Neural cell (in vitro differentiated cells): ENCODE results near the gene NPFF. TPM values are rescaled to one million over a fixed set of nuclear protein-coding genes. Genes with fewer than 3 reads are reported as not detected.

ENCODE experiments used
- H2AFZ ChIP-seq: fragments of 200-600, 300-800 bp; sonication (generic), shearing (Covaris generic); 2 replicates; pipeline ENCODE4 v1.6.0; 2014; ENCODE audit warnings: low read depth, mild to moderate bottlenecking, antibody characterized with exemption, low read length, moderate library complexity
- H3F3A ChIP-seq: fragments of 200-600 bp; shearing (Covaris generic); 2 replicates; pipeline ENCODE4 v1.6.1; 2016; ENCODE audit warnings: mild to moderate bottlenecking, moderate library complexity, mixed read lengths, antibody characterized with exemption, low read length; ENCODE audit not compliant: insufficient read depth, poor library complexity, severe bottlenecking
- H3K27ac ChIP-seq: fragments of 200-600, 300-800 bp; sonication (generic), shearing (Covaris generic); 2 replicates; pipeline ENCODE4 v1.5.1; 2014; ENCODE audit warnings: mild to moderate bottlenecking, low read length, moderate library complexity
- H3K27me3 ChIP-seq: fragments of 300-800, 200-600 bp; sonication (generic), shearing (Covaris generic); 2 replicates; pipeline ENCODE4 v1.6.0; 2014; ENCODE audit warnings: mild to moderate bottlenecking, low read depth, low read length, moderate library complexity; ENCODE audit not compliant: insufficient read depth
- H3K36me3 ChIP-seq: fragments of 300-800, 200-600 bp; sonication (generic), shearing (Covaris generic); 2 replicates; pipeline ENCODE4 v1.5.1; 2014; ENCODE audit warnings: mild to moderate bottlenecking, antibody characterized with exemption, low read length, moderate library complexity; ENCODE audit not compliant: insufficient read depth
- H3K4me2 ChIP-seq: fragments of 300-800, 200-600 bp; sonication (generic), shearing (Covaris generic); 2 replicates; pipeline ENCODE4 v1.6.0; 2014; ENCODE audit warnings: mild to moderate bottlenecking, low read length
- H3K4me3 ChIP-seq: fragments of 300-800, 200-600 bp; sonication (generic), shearing (Covaris generic); 2 replicates; pipeline ENCODE4 v1.5.1; 2014; ENCODE audit warnings: mild to moderate bottlenecking, low read length, moderate library complexity
- H3K79me2 ChIP-seq: fragments of 200-600 bp; shearing (Covaris generic); replicated peaks from 2 replicates; pipeline ENCODE4 v1.6.0; 2014; ENCODE audit warnings: mild to moderate bottlenecking, low read length, moderate library complexity; ENCODE audit not compliant: insufficient read depth
- H3K9ac ChIP-seq: fragments of 300-800, 200-600 bp; sonication (generic), shearing (Covaris generic); 2 replicates; pipeline ENCODE4 v1.6.1; 2016; ENCODE audit warnings: mild to moderate bottlenecking, low read length, mixed read lengths
- H3K9me2 ChIP-seq: fragments of 200-600 bp; shearing (Covaris generic); 2 replicates; pipeline ENCODE4 v1.6.1; 2016; ENCODE audit warnings: mild to moderate bottlenecking, low read length, mixed read lengths; ENCODE audit not compliant: insufficient read depth
- H3K9me3 ChIP-seq: fragments of 200-600, 300-800 bp; sonication (generic), shearing (Covaris generic); 2 replicates; pipeline ENCODE4 v1.6.1; 2016; ENCODE audit warnings: mild to moderate bottlenecking, mixed run types, low read length, moderate library complexity, mixed read lengths
- H4K20me1 ChIP-seq: fragments of 200-600 bp; shearing (Covaris generic); 2 replicates; pipeline ENCODE4 v1.6.1; 2016; ENCODE audit warnings: mild to moderate bottlenecking, mixed run types; ENCODE audit not compliant: insufficient read depth
- CTCF ChIP-seq: fragments of 450-650 bp; IDR thresholded peaks from 2 replicates; pipeline ENCODE4 v1.5.1; 2014; ENCODE audit warnings: antibody characterized with exemption, mild to moderate bottlenecking, moderate library complexity; ENCODE audit not compliant: poor library complexity, severe bottlenecking
- EP300 ChIP-seq: fragments of 450-650 bp; conservative IDR thresholded peaks from 2 replicates; pipeline ENCODE4 v1.6.1; 2014; ENCODE audit warnings: antibody characterized with exemption, mild to moderate bottlenecking, moderate library complexity; ENCODE audit not compliant: poor library complexity, severe bottlenecking
- EZH2 ChIP-seq: fragments of 200-600, 300-800 bp; shearing (Covaris generic), sonication (generic); IDR thresholded peaks from 2 replicates; pipeline ENCODE4 v1.6.1; 2014; ENCODE audit warnings: antibody characterized with exemption, low read length, borderline replicate concordance, mild to moderate bottlenecking; ENCODE audit not compliant: insufficient read depth, poor library complexity, severe bottlenecking
- MXI1 ChIP-seq: fragments of 450-650 bp; conservative IDR thresholded peaks from 2 replicates; pipeline ENCODE4 v1.6.1; 2014; ENCODE audit warnings: antibody characterized with exemption, mild to moderate bottlenecking; ENCODE audit not compliant: poor library complexity, severe bottlenecking
- POLR2AphosphoS5 ChIP-seq: IDR thresholded peaks from 2 replicates; pipeline ENCODE4 v1.6.1; 2012
- RAD21 ChIP-seq: fragments of 450-650 bp; conservative IDR thresholded peaks from 2 replicates; pipeline ENCODE4 v1.6.1; 2014; ENCODE audit warnings: antibody characterized with exemption, mild to moderate bottlenecking, moderate library complexity
- REST ChIP-seq: IDR thresholded peaks from 2 replicates; pipeline ENCODE4 v1.6.1; 2012; ENCODE audit warnings: borderline replicate concordance
- SMC3 ChIP-seq: fragments of 450-650 bp; conservative IDR thresholded peaks from 2 replicates; pipeline ENCODE4 v1.6.1; 2014; ENCODE audit warnings: antibody characterized with exemption, mild to moderate bottlenecking, moderate library complexity; ENCODE audit not compliant: poor library complexity
- TAF1 ChIP-seq: IDR thresholded peaks from 2 replicates; pipeline ENCODE4 v1.6.1; 2012; ENCODE audit warnings: low read depth
- polyA plus RNA-seq: library from polyadenylated mRNA; depleted of rRNA; stranded (reverse); fragments of >200 nt; gene quantifications from 2 replicates; pipeline ENCODE4 v1.2.3, GENCODE V29; 2014

Gene NPFF
- polyA plus RNA-seq, 1 donor from 2014 or later: not detected

- H3K27ac ChIP-seq: no peak overlapping the region
- no peaks in the 10 kb centered on the region for H3K9me2 ChIP-seq
- H3F3A ChIP-seq: no peaks in the 10 kb centered on the region
- H3K36me3 ChIP-seq: peaks cover 6% of the 10 kb centered on the region
- no peaks in the 10 kb centered on the region for H3K27me3 ChIP-seq
- TF ChIP-seq CTCF (no peak), SMC3 (no peak), EZH2 (no peak), TAF1 (no peak), EP300 (no peak), MXI1 (no peak), RAD21 (no peak), REST (no peak), POLR2AphosphoS5 (no peak)
- H2AFZ ChIP-seq: no peak overlapping the region
- H4K20me1 ChIP-seq: no peaks in the 10 kb centered on the region
- no peak overlapping the region for H3K4me2 ChIP-seq
- no peaks in the 10 kb centered on the region for H3K79me2 ChIP-seq
- no peak overlapping the region for H3K4me3 ChIP-seq
- H3K9me3 ChIP-seq: no peaks in the 10 kb centered on the region
- no peak overlapping the region for H3K9ac ChIP-seq
Observed at GRCh38 chr12:53532021-53532420, 24.7 kb upstream of the NPFF start.

- H3K9me2 ChIP-seq: no peaks in the 10 kb centered on the region
- H4K20me1 ChIP-seq: no peaks in the 10 kb centered on the region
- H3K27me3 ChIP-seq: no peaks in the 10 kb centered on the region
- H3K36me3 ChIP-seq: peaks cover 6% of the 10 kb centered on the region
- no peaks in the 10 kb centered on the region for H3F3A ChIP-seq
- no peak overlapping the region for H3K27ac ChIP-seq
- H3K4me2 ChIP-seq: no peak overlapping the region
- H2AFZ ChIP-seq: no peak overlapping the region
- no peak overlapping the region for H3K9ac ChIP-seq
- TF ChIP-seq EZH2 (no peak), REST (no peak), RAD21 (no peak), TAF1 (no peak), CTCF (no peak), SMC3 (no peak), EP300 (no peak), POLR2AphosphoS5 (no peak), MXI1 (no peak)
- H3K9me3 ChIP-seq: no peaks in the 10 kb centered on the region
- H3K4me3 ChIP-seq: no peak overlapping the region
- no peaks in the 10 kb centered on the region for H3K79me2 ChIP-seq
Observed at GRCh38 chr12:53530920-53531319, 23.6 kb upstream of the NPFF start.
